HuH-7.5 (cell line): ENCODE results near the gene MIEF1.
A peak's percentile ranks its signal among the peaks of the same experiment; 100 is the strongest.
"Not testable (repeated sequence)": the region's sequence is repeated elsewhere in the genome, so short reads cannot be mapped to it uniquely, and the experiment has no call there.

Experiments used
- DNase-seq: peaks from one replicate; pipeline ENCODE4 v3.0.0; 2011; ENCODE audit warnings: low spot score

The MIEF1 gene

GRCh38 chr22:39513791-39514190, 11.7 kb downstream of the MIEF1 start:
- no peak for DNase-seq

GRCh38 chr22:39514373-39514973, 12.4 kb downstream of the MIEF1 start:
- DNase-seq: no peak

- DNase-seq: no peak
Measured at GRCh38 chr22:39515266-39516050, 13.4 kb downstream of the MIEF1 start.

- DNase-seq: no peak
Measured at GRCh38 chr22:39517470-39517869, 15.4 kb downstream of the MIEF1 start.

GRCh38 chr22:39518144-39518786, 16.2 kb downstream of the MIEF1 start:
- DNase-seq: no peak

- DNase-seq: no peak
Measured at GRCh38 chr22:39518996-39519680, 17.0 kb downstream of the MIEF1 start.

GRCh38 chr22:39519681-39520225, 17.7 kb downstream of the MIEF1 start:
- peak; percentile 98 for DNase-seq

- DNase-seq: peak; percentile 71
Measured at GRCh38 chr22:39520226-39521105, 18.4 kb downstream of the MIEF1 start, which contains the start of gene ATF4. TSS of gene ATF4 (plus strand) at chr22:39520562. CDS start at chr22:39521446, 884 bp downstream.

- not testable (repeated sequence) for DNase-seq
Measured at GRCh38 chr22:39521106-39521885, 19.2 kb downstream of the MIEF1 start.

- DNase-seq: not testable (repeated sequence)
Measured at GRCh38 chr22:39522091-39522490, 20.0 kb downstream of the MIEF1 start.

GRCh38 chr22:39522567-39523300, 20.6 kb downstream of the MIEF1 start:
- DNase-seq: no peak

GRCh38 chr22:39524089-39524752, 22.1 kb downstream of the MIEF1 start:
- no peak for DNase-seq

GRCh38 chr22:39524753-39525657, 22.9 kb downstream of the MIEF1 start:
- no peak for DNase-seq

GRCh38 chr22:39525658-39525975, 23.5 kb downstream of the MIEF1 start:
- DNase-seq: no peak

- no peak for DNase-seq
Measured at GRCh38 chr22:39526736-39527171, 24.7 kb downstream of the MIEF1 start.

- no peak for DNase-seq
Measured at GRCh38 chr22:39527481-39527961, 25.4 kb downstream of the MIEF1 start.

GRCh38 chr22:39528080-39528661, 26.1 kb downstream of the MIEF1 start:
- no peak for DNase-seq
